Skeletal muscle cell (primary cell): ENCODE data around the gene CIPC.

Source experiments
- DNase-seq: peaks from one replicate; pipeline ENCODE4 v3.0.0-alpha.2; 2010; ENCODE audit warnings: low read depth
- H3K4me3 ChIP-seq: 2 replicates; pipeline ENCODE4 v1.5.1; 2011; ENCODE audit warnings: low read depth, mild to moderate bottlenecking, control low read depth, low read length, moderate library complexity

Gene CIPC

GRCh38 chr14:77141214-77142004 lies 43.4 kb downstream of the CIPC start, which contains the start of gene ZDHHC22:
Gene ZDHHC22 (minus strand): TSS chr14:77141791. CDS start chr14:77139738, 2,053 bp downstream.
- peak within 1 kb of the TSS; percentile 33 for H3K4me3 ChIP-seq

DNA sequence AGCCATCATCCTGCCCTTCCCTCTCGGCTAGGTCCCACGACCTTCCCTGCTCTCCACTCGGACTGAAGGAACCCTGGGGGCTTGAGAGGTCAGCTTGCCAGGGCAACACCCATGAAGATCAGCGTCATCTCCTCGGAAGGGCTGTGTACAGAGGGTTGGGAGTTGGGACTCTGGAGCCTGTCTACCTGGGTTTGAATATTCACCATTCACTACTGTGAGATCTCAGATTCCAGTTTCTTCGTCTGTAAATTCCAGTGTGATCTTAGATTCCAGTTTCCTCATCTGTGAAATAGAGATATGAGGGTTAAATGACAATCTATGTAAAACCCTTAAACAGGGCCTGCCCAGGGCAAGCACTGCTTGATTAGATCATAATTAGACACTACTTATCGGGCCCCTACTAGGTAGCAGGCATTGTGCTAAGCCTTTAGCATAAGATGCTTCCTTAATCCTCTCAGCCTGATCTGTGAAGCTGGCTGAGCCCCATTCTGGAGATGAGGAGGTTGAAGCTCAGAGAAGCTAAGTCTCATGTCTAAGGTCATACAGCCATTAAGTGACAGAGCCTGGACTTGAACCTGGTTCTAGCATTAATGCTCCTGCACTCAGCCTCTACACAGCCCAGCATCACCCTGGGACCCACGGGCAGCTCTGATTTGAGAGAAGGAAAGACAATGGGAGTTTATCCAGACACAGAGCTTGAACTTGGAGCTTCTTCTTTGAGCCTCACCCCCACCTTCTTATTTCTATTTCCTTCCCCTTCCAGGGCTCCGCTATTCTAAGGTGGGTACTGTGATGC lies 44.1 kb downstream of the CIPC start:
- H3K4me3 ChIP-seq = peak overlapping the region; percentile 33
- no peak for DNase-seq

More at GRCh38 chr14:77141214-77142004, 43.4 kb downstream of the CIPC start, which contains the start of gene ZDHHC22:
- DNase-seq = no peak

- DNase-seq = no peak
- H3K4me3 ChIP-seq = no peak overlapping the region
Observed at GRCh38 chr14:77143071-77143470, 45.0 kb downstream of the CIPC start.

DNA sequence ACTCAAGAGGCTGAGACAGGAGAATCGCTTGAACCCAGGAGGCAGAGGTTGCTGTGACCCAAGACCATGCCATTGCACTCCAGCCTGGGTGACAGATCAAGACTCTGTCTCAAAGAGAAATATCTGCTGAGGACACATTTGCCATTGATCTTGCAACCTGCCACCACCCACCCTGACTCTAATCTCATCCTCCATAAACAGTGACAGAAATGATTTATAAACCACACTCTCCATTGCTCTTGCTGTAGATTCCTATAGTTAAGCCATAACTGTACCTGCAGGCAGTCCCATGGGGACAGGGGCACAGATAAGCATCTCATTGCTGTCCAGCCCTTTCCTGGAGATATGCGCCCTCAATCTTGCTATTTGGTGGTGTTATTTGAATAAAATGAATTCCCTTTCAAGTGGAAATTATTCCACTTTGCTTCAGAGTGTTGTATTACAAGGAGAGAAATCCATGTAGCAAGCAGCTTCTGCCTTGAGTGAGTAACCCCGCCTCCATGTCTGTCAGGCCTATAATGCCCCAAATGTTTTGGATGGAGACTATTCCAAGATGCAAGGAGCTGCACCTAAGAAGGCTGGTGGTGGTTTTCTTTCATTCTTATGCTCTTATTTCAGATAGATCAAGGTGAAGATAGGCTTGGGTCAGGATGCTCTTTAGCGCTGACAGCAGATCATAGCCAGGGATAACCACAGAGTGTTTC lies 46.5 kb downstream of the CIPC start:
- no peak for DNase-seq

GRCh38 chr14:77145975-77146740 lies 48.1 kb downstream of the CIPC start:
- no peak overlapping the region for H3K4me3 ChIP-seq
- no peak for DNase-seq

More for the DNA sequence above, 46.5 kb downstream of the CIPC start:
- no peak overlapping the region for H3K4me3 ChIP-seq

- no peak overlapping the region for H3K4me3 ChIP-seq
- DNase-seq = no peak
Observed at GRCh38 chr14:77148510-77149231, 50.6 kb downstream of the CIPC start.

GRCh38 chr14:77151245-77151644 lies 53.2 kb downstream of the CIPC start:
- no peak overlapping the region for H3K4me3 ChIP-seq
- DNase-seq = no peak

DNA sequence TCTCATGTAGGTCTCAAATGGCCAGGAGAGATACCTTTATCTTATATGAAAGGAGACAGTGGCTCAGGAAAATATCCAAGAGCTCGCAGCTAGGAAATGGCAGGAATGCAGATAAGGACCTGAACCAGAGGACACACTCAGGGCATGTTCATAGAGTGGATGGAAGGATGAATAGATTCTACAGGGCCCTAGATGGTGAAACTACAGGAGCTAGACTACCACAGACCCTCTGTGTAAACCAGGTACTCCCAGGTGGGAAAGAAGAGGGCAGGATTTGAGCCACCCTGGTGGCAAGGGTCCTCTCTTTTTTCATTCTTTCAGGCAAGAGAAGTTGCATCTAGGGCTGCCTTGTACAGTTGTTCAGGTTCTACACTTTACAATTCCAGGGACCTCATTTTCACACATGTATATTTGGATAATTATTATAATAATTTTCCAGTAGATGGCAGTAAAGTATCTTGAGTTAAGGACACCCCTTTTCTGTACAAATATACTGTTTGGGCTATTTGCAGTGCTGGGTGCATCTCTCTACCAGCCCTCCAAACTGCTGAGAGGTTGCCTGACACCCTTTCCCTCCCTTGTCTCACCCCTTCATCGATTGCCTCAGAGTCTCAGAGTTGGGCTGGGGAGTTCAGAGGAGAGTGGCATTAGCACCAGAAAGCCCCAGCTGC lies 54.0 kb downstream of the CIPC start:
- H3K4me3 ChIP-seq = no peak overlapping the region
- no peak for DNase-seq

DNA sequence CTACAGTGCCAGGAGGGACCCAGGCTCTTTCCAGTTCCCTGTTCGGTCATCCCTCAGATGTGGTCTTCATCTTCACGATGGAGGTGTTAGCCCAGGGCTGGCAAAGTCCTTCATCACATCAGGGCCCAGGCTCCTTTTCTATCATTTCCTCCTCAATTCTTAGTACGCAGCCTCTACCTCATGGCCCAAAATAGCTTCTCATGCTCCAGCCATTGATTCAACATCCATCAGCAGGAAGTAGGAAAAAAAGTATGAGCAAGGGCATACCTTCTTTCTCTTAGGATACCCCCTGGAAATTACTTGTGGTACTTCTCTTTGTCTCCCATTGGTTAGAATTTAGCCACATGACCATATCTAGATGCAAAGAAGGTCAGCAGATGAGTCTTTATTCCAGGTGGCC lies 55.7 kb downstream of the CIPC start:
- DNase-seq = no peak
- no peak overlapping the region for H3K4me3 ChIP-seq

GRCh38 chr14:77154421-77154820 lies 56.4 kb downstream of the CIPC start:
- DNase-seq = no peak
- H3K4me3 ChIP-seq = no peak overlapping the region

- no peak for DNase-seq
- no peak overlapping the region for H3K4me3 ChIP-seq
Observed at GRCh38 chr14:77155083-77155482, 57.0 kb downstream of the CIPC start.

DNA sequence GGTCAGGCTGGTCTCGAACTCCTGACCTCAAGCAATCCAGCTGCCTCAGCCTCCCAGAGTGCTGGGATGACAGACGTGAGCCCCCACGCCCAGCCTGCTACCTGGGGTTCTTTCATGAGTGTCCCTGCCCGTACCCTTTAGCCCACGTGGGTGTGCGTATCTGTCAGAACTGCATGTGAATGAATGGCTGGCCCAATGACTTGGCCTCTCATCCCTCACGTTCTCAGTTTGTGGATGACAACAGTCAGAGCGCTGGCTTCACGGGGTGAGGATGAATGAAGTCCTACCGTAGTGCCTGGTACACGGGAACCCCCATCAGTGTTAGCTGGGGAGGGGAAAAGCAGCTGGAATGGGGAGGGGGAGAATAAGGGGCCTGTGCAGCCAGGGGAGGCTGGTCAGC lies 59.7 kb downstream of the CIPC start:
- H3K4me3 ChIP-seq = no peak overlapping the region
- DNase-seq = no peak

GRCh38 chr14:77158175-77158881 lies 60.3 kb downstream of the CIPC start:
- DNase-seq = peak; percentile 31

GRCh38 chr14:77158882-77159255 lies 60.8 kb downstream of the CIPC start:
- H3K4me3 ChIP-seq = no peak overlapping the region
- DNase-seq = no peak

More at GRCh38 chr14:77158175-77158881, 60.3 kb downstream of the CIPC start:
- H3K4me3 ChIP-seq = no peak overlapping the region

GRCh38 chr14:77161011-77161410 lies 63.0 kb downstream of the CIPC start:
- H3K4me3 ChIP-seq = no peak overlapping the region
- DNase-seq = no peak
